Measurements from ENCODE around the gene CERCAM.

- TF ChIP-seq POLR2AphosphoS5 (IDR thresholded peaks at IDR 0.05; ENCODE audit: low read depth, low read length) (no peak), CTCF (IDR thresholded peaks at IDR 0.05) (no peak)
Observed at GRCh38 chr9:128484686-128485413, 64.2 kb downstream of the CERCAM start.
